Amygdala (tissue), 56 donors: ENCODE data around the gene NEURL4.

ENCODE experiments used
- DNase-seq, 56 donors: peaks; one replicate each; lab custom pipeline; 2025; lab: John Stamatoyannopoulos, UW

NEURL4 gene

GRCh38 chr17:7307686-7308624, 21.2 kb downstream of the NEURL4 start:
- DNase-seq = peak in 13 of 56 donors; percentile 24 to 69 (median 53)

DNA sequence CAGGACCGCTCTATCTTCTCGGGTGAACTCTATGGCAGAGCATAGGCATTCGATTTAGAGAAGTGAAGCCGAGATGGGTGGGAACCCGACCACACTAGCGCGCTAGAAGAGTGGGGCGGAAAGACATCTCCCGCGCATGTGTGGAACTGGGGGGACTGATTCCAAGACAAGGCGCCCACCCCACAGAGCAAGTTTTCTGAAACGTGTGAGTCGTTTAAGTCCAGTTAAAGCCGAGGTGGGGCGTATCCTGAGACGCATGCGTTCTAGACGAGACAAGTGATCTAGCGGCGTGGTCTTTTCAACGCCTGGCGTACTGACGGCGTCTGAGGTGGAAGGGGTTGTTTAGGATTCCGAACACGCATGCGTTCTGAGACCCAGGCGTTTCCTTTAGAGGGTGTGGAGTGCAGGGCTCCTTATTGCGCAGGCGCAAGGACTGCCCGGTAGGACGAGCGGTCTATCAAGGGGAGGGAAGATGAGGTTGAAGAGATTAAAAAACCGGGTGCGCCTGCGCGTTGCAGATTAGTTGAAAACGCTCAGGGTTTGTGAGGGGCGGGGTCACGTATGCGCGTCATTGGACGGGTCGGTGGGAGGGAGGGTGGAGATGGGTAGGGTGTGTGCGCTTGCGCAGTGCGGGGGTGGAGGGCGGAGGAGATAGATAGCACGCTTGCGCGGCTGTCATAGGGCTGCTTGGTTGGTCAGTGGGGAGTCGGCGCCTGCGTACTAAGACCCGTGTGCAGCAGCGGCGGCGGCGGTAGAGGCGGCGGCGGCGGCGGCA, 22.0 kb downstream of the NEURL4 start, which contains the start of gene EIF5A:
EIF5A (plus strand) TSS at position 718 of the 775 bp plus-strand sequence. CDS start 2,008 bp downstream, outside the sequence.
- peak; percentile 69 to 100 (median 99) for DNase-seq

DNA sequence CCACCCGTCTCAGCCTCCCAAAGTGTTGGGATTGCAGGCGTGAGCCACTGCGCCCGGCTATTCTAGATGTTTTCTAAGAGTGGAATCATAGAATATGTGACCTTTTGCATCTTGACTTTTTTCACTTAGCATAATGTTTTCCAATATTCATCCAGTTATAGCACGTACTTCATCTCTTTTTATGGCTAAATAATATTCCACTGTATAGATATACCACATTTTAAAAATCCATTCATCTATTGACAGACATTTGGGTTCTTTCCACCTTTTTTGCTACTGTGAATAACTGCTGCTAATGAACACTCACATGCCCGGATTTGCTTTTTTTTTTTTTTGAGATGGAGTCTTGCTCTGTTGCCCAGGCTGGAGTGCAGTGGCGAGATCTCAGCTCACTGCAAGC, 25.0 kb downstream of the NEURL4 start:
- DNase-seq = no peak

GRCh38 chr17:7296189-7296861, 32.8 kb downstream of the NEURL4 start:
- peak in 44 of 56 donors; percentile 12 to 83 (median 57) for DNase-seq

GRCh38 chr17:7295230-7296180, 33.6 kb downstream of the NEURL4 start:
- DNase-seq = no peak

DNA sequence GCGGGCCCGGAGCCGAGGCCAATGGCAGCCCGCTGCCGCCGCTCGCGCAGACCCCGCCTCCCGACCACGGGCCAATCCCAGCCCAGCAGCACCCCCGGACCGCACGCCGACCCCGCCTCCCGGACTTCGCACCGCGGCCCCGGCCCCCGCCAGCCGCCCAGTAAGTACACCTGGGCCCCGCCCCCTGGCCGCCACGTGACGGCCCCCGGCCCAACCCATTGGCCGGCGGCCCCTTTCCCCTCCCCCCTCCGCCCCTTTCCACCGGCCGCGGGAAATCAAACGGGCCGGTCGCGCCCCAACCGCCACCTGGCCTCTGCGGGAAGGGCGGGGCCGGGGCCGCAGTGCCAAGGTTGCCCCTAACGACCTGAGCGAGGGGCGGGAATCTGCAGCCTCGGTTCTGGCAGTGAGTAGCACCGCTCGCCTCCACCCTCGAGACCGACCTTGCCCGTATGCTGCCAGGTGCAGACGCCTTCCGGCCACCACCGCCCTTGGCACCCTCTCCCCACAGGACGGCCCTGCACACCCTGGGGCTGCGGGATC, 34.5 kb downstream of the NEURL4 start, which contains the start of gene YBX2:
YBX2 (minus strand) TSS at position 26 of the 540 bp plus-strand sequence. CDS start 139 bp downstream, outside the sequence.
- peak in 11 of 56 donors; percentile 6 to 60 (median 31) for DNase-seq

GRCh38 chr17:7293816-7294613, 35.1 kb downstream of the NEURL4 start:
- no peak for DNase-seq

DNA sequence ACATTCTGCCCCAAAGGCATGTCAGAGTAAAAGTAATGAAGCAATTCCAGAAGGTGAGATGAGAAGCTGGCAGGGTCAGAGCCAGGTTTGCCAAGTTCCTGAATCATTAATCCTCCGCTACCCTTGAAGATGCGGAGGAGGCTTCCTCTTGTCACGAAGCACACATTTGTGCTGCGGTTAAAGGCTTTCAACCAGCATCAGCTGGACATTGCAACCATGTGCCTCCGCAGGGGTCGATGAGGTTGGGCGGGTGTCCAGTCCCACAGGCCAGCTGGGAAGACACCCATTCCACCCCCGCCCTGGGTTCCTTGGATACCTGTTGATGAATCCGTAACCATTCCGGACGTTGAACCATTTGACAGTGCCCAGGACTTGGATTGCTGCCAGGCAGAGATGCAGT, 36.0 kb downstream of the NEURL4 start:
- DNase-seq = no peak

GRCh38 chr17:7292729-7293128, 36.4 kb downstream of the NEURL4 start:
- peak in 8 of 56 donors; percentile 6 to 60 (median 14) for DNase-seq

- DNase-seq = no peak
Measured at GRCh38 chr17:7292194-7292593, 36.9 kb downstream of the NEURL4 start.

DNA sequence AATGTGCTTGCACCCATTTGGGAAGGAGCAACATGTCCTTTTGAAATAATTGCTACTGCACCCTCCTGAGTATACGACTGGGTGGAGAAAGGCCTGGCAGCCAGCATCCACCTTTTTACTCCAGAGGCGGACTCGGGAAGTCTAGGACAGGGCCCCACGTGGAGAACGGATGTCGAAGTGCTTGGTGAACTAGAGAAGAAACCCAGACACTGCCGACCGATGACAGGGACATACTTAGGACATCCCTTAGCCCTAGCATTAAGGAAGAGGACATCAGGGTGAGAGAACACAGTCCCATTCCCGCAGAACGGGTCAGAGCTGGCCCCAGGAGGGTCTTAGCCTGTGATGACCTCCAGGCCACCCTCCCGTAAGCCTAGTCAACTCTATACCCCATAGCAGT, 38.5 kb downstream of the NEURL4 start:
- DNase-seq = no peak

DNA sequence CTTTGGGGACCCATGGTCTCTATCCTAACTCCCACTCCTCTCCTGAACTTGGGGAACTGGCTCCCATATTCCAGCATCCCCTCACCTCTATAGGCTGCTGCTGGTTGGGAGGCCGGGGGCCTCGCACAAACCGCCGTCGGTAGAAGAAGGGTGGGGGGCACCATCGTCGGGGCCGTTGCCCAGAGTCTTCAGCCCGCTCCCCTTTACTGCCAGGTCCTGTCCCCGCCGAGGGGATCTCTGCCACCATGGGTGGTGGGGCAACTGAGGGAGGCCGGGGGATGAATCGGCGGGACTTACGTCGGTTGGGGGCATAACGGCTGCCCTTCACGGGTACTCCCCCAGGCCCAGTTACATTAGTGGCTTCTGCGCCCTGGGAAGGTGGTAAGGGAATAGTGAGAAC, 39.0 kb downstream of the NEURL4 start:
- DNase-seq = no peak

DNA sequence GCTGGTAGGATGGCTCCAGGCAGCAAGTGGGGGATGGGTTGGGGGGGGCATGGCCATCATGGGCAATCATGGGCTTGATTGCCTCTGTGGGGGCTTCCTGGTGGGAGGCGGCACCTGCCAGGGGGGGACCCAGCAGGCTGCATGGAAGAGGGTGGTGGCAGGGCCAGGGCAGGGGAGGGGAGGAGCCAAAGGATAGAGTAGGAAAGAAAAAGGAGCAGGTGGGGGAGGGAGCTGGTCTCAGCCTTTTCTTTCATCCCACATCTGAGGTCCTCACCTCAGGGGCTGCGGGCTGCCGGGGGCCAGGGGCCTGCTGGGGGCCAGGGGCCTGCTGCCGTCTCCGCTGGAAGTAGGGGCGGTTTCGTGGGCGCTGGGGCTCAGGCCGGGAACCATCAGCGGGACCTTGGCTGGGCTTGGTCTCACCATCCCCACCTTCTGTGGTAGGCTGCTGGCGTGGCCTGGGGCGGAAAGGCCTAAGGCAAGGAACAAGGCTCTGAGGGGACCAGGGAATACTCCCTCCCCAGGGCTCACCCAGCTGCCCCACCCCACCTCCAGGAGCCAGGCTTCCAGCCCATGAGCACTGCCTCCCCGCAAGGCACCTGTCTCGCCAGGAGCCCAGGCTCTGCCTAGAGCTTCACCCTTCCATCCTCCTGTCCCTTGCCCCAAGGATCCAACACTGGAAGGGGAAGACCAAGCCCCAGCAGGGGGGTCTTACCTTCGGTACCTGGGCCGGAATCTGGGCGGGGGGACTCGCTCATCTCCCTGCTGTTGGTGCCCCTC, 39.7 kb downstream of the NEURL4 start:
- DNase-seq = no peak

DNA sequence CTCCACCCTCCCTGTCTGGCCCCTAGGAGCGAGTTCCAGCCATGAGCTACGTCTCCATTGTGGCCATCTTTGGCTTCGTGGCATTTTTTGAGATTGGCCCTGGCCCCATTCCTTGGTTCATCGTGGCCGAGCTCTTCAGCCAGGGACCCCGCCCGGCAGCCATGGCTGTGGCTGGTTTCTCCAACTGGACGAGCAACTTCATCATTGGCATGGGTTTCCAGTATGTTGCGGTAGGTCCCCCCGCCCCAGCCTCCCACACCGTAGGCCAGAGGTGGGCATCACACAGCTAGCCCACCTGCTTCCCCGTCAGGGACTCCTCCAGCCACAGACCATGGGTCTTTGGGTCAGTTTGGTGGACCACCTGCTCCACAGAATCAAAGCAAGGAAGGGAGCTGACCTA, 43.5 kb downstream of the NEURL4 start:
- no peak for DNase-seq

- DNase-seq = no peak
Measured at GRCh38 chr17:7284911-7285310, 44.2 kb downstream of the NEURL4 start.

- DNase-seq = no peak
Measured at GRCh38 chr17:7283471-7284216, 45.5 kb downstream of the NEURL4 start.
